SK-N-SH (cell line): Measurements from ENCODE around the gene GPR15LG.

ENCODE experiments used
- CHD2 ChIP-seq: fragments of 150-350 bp; IDR thresholded peaks from 2 replicates; pipeline ENCODE4 v1.6.1; 2018; ENCODE audit warnings: low read length; ENCODE audit not compliant: partially characterized antibody
- CTCF ChIP-seq: fragments of 200-600 bp; sonication (generic); IDR thresholded peaks from 2 replicates; pipeline ENCODE4 v1.6.1; 2017; ENCODE audit warnings: antibody characterized with exemption, mild to moderate bottlenecking, moderate library complexity
- ELF1 ChIP-seq: IDR thresholded peaks from 2 replicates; pipeline ENCODE4 v1.4.0; 2012
- EZH2phosphoT487 ChIP-seq: fragments of 200-600 bp; sonication (generic); IDR thresholded peaks from 2 replicates; pipeline ENCODE4 v1.6.1; 2017; ENCODE audit warnings: low read depth, mixed run types, mild to moderate bottlenecking, antibody characterized with exemption, moderate library complexity, borderline replicate concordance
- FOXM1 ChIP-seq: IDR thresholded peaks from 2 replicates; pipeline ENCODE4 v1.4.0; 2012; ENCODE audit warnings: low read depth, mild to moderate bottlenecking
- MAX ChIP-seq: IDR thresholded peaks from 2 replicates; pipeline ENCODE4 v1.4.0; 2012; ENCODE audit warnings: low read depth
- MXI1 ChIP-seq: IDR thresholded peaks from 2 replicates; pipeline ENCODE4 v1.6.1; 2012; ENCODE audit warnings: mild to moderate bottlenecking, low read depth, low read length, improper control_type of control experiment
- RAD21 ChIP-seq: IDR thresholded peaks from 2 replicates; pipeline ENCODE4 v1.6.1; 2012; ENCODE audit warnings: mild to moderate bottlenecking, low read length
- RCOR1 ChIP-seq: fragments of 150-350 bp; IDR thresholded peaks from 2 replicates; pipeline ENCODE4 v1.6.1; 2017; ENCODE audit warnings: antibody characterized with exemption, low read length

DNA sequence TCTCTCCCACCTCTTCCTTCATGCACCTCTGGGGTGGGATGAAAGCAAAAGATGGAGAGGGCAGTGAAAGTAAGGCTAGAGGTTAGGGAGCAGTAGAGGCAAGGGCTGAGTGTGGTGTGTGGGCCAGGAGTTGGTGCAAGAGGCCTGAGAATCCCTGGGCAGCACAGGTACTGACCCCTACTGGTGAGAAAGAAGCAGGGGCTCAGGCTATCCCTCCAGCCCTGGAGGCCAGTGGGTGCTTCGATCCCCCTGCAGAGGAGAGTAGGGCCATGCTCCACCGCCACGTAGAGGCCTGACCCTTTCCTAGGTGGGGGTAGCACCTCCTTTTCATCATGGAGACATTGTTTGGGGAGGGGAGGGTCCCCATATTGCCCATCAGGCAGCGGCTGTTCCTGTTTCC is 30.5 kb downstream of the GPR15LG start:
- TF ChIP-seq CTCF, result peak; percentile 36
- no peak for TF ChIP-seq CHD2
- no peak for TF ChIP-seq ELF1
- TF ChIP-seq MAX, result no peak
- TF ChIP-seq RCOR1, result no peak
- peak; percentile 14; the same call in 1 of the 2 replicates for TF ChIP-seq RAD21
- TF ChIP-seq EZH2phosphoT487, result no peak
- no peak for TF ChIP-seq FOXM1
- no peak for TF ChIP-seq MXI1
